Loucy (cell line): ENCODE data around the gene INO80D.
"Not testable (repeated sequence)": the region's sequence is repeated elsewhere in the genome, so short reads cannot be mapped to it uniquely, and the experiment has no call there.

Experiments used
- H2AFZ ChIP-seq: fragments of 200-600 bp; sonication (generic); 2 replicates; pipeline ENCODE4 v1.6.0; 2016; ENCODE audit warnings: antibody characterized with exemption, mild to moderate bottlenecking, low read length, moderate library complexity
- H3F3A ChIP-seq: fragments of 200-600 bp; 2 replicates; pipeline ENCODE4 v1.6.0; 2016; ENCODE audit warnings: antibody characterized with exemption, low read depth, mild to moderate bottlenecking
- H3K27me3 ChIP-seq: fragments of 200-600 bp; sonication (generic); 2 replicates; pipeline ENCODE4 v1.6.1; 2014; ENCODE audit warnings: low read length, mild to moderate bottlenecking; ENCODE audit not compliant: insufficient read depth, poor library complexity, severe bottlenecking
- H3K36me3 ChIP-seq: fragments of 200-600 bp; sonication (generic); 2 replicates; pipeline ENCODE4 v1.6.1; 2016; ENCODE audit warnings: low read length; ENCODE audit not compliant: insufficient read depth
- H3K4me1 ChIP-seq: fragments of 200-600 bp; sonication (generic); 2 replicates; pipeline ENCODE4 v1.5.1; 2014; ENCODE audit warnings: low read length, mild to moderate bottlenecking; ENCODE audit not compliant: insufficient read depth, poor library complexity, severe bottlenecking
- H3K4me2 ChIP-seq: fragments of 200-600 bp; sonication (generic); 2 replicates; pipeline ENCODE4 v1.6.0; 2014; ENCODE audit warnings: antibody characterized with exemption, low read length, low read depth, mild to moderate bottlenecking; ENCODE audit not compliant: poor library complexity, severe bottlenecking
- H3K4me3 ChIP-seq: fragments of 200-600 bp; sonication (generic); 2 replicates; pipeline ENCODE4 v1.5.1; 2014; ENCODE audit warnings: low read length, mild to moderate bottlenecking, mixed read lengths; ENCODE audit not compliant: poor library complexity, severe bottlenecking
- H3K79me2 ChIP-seq: fragments of 200-600 bp; sonication (generic); 2 replicates; pipeline ENCODE4 v1.6.1; 2014; ENCODE audit warnings: low read length; ENCODE audit not compliant: insufficient read depth
- H3K9ac ChIP-seq: fragments of 200-600 bp; sonication (generic); 2 replicates; pipeline ENCODE4 v1.6.0; 2014; ENCODE audit warnings: mild to moderate bottlenecking, low read depth, low read length, moderate library complexity; ENCODE audit not compliant: poor library complexity, severe bottlenecking
- H3K9me2 ChIP-seq: fragments of 200-600 bp; sonication (generic); replicated peaks from 2 replicates; pipeline ENCODE4 v1.6.1; 2016; ENCODE audit warnings: low read depth, low read length, mixed read lengths
- H3K9me3 ChIP-seq: fragments of 200-600 bp; sonication (generic); 2 replicates; pipeline ENCODE4 v1.6.1; 2014; ENCODE audit warnings: mild to moderate bottlenecking, antibody characterized with exemption, low read length, low read depth; ENCODE audit not compliant: insufficient read depth
- H4K20me1 ChIP-seq: fragments of 200-600 bp; sonication (generic); 2 replicates; pipeline ENCODE4 v1.6.0; 2014; ENCODE audit warnings: antibody characterized with exemption, low read length, mild to moderate bottlenecking; ENCODE audit not compliant: insufficient read depth, poor library complexity, severe bottlenecking
- EZH2phosphoT487 ChIP-seq: fragments of 200-600 bp; IDR thresholded peaks from 2 replicates; pipeline ENCODE4 v1.6.1; 2018; ENCODE audit warnings: antibody characterized with exemption, mild to moderate bottlenecking, moderate library complexity, borderline replicate concordance
- TF ChIP-seq, protein P1 (sequence below): fragments of 200-600 bp; sonication (generic); conservative IDR thresholded peaks from 2 replicates; pipeline ENCODE4 v1.5.1; 2014; ENCODE audit warnings: mild to moderate bottlenecking, antibody characterized with exemption, low read length

INO80D gene

DNA sequence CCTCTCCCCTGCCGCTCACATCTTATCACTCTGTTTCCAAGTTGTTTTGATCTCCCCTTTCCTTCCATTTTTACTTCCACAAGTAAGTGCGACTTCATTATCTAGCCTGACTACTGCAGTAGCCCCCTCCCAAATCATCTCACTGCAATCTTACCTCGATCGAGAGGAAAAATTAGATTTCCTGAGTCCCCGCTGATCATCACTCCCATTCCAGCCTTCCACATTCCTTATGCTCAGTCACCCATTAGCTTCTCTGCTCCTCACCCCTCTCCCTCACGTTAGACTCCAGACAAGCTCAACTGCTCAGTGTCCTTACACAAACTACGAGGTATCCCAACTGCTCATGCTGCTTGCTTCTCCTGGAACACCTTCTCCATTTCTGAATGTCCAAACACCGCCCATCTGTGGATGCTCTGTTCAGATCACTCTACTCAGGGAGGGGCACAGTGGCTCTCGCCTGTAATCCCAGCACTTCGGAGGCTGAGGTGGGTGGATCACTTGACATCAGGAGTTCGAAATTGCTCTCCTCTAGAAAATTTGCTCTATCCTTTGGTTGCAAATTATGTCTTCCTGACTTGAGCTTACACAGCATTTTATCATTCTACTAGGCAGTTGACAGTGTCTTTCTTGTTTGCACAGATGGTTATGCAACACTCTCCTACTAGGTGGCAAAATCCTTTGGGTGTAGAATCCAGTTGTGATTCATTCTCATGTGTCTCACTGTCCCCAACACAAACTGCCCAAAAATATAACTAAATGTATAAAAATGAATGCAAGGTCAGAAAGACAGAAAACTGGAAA lies 96.5 kb downstream of the INO80D start:
- no peaks in the 10 kb centered on the region for H3K79me2 ChIP-seq
- H3K4me3 ChIP-seq: no peak overlapping the region
- no peaks in the 10 kb centered on the region for H3K27me3 ChIP-seq
- H3K9ac ChIP-seq: no peak overlapping the region
- no peaks in the 10 kb centered on the region for H3K4me1 ChIP-seq
- no peaks in the 10 kb centered on the region for H3F3A ChIP-seq
- peaks cover 29% of the 10 kb centered on the region; the same call in 1 of the 2 replicates for H3K36me3 ChIP-seq
- H2AFZ ChIP-seq: no peak overlapping the region
- no peaks in the 10 kb centered on the region for H3K9me3 ChIP-seq
- H3K9me2 ChIP-seq: no peaks in the 10 kb centered on the region
- no peak overlapping the region for H3K4me2 ChIP-seq
- TF ChIP-seq EZH2phosphoT487: no peak
- TF ChIP-seq, protein P1, sequence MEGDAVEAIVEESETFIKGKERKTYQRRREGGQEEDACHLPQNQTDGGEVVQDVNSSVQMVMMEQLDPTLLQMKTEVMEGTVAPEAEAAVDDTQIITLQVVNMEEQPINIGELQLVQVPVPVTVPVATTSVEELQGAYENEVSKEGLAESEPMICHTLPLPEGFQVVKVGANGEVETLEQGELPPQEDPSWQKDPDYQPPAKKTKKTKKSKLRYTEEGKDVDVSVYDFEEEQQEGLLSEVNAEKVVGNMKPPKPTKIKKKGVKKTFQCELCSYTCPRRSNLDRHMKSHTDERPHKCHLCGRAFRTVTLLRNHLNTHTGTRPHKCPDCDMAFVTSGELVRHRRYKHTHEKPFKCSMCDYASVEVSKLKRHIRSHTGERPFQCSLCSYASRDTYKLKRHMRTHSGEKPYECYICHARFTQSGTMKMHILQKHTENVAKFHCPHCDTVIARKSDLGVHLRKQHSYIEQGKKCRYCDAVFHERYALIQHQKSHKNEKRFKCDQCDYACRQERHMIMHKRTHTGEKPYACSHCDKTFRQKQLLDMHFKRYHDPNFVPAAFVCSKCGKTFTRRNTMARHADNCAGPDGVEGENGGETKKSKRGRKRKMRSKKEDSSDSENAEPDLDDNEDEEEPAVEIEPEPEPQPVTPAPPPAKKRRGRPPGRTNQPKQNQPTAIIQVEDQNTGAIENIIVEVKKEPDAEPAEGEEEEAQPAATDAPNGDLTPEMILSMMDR: no peak
- no peaks in the 10 kb centered on the region for H4K20me1 ChIP-seq

DNA sequence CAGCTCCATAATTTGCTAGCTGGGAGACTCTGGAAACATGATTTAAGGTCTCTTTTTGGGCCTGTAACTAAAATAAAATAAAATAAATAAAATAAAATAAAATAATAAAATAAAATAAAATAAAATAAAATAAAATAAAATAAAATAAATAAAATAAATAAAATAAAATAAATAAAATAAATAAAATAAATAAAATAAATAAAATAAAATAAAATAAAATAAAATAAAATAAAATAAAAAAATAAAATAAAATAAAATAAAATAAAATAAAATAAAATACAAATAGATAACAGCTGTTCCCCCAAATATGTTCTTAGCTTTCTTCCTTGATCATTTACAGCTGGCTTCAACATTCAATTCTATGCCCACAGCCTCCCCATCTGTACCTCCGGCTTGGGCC lies 97.3 kb downstream of the INO80D start:
- not testable (repeated sequence) for H3K4me1 ChIP-seq, H2AFZ ChIP-seq, H3K9me3 ChIP-seq, H3K9ac ChIP-seq, H3K9me2 ChIP-seq, H4K20me1 ChIP-seq, H3K27me3 ChIP-seq, H3K79me2 ChIP-seq, H3K4me2 ChIP-seq, H3F3A ChIP-seq, H3K4me3 ChIP-seq
- H3K36me3 ChIP-seq: peaks cover 22% of the 10 kb centered on the region; the same call in 1 of the 2 replicates

DNA sequence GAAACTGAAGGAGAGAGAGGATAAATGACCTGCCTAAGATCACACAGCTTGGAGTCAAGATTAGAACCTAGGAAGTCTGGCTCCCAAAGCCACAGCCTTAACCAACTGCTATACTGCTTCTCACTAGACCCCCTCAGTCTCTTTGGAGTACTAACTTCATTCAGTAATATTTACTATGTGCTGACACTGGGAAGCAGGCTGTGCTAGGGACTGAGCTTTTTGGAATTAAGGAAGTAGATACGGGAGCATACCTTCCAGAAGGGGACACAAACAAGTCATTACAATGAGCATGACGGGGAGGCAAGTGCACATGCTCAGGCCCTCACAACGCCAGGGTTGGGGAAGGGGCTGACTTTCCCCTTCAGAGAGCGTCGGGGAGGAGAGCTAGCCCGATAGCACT lies 97.7 kb downstream of the INO80D start:
- H3K9ac ChIP-seq: no peak overlapping the region
- H3K27me3 ChIP-seq: no peaks in the 10 kb centered on the region
- TF ChIP-seq, protein P1: no peak
- no peak for TF ChIP-seq EZH2phosphoT487
- no peaks in the 10 kb centered on the region for H3K4me1 ChIP-seq
- H3K4me2 ChIP-seq: no peak overlapping the region
- no peaks in the 10 kb centered on the region for H3K9me3 ChIP-seq
- no peak overlapping the region for H2AFZ ChIP-seq
- no peaks in the 10 kb centered on the region for H4K20me1 ChIP-seq
- H3F3A ChIP-seq: no peaks in the 10 kb centered on the region
- H3K79me2 ChIP-seq: no peaks in the 10 kb centered on the region
- peaks cover 18% of the 10 kb centered on the region; the same call in 1 of the 2 replicates for H3K36me3 ChIP-seq
- H3K4me3 ChIP-seq: no peak overlapping the region
- H3K9me2 ChIP-seq: no peaks in the 10 kb centered on the region

DNA sequence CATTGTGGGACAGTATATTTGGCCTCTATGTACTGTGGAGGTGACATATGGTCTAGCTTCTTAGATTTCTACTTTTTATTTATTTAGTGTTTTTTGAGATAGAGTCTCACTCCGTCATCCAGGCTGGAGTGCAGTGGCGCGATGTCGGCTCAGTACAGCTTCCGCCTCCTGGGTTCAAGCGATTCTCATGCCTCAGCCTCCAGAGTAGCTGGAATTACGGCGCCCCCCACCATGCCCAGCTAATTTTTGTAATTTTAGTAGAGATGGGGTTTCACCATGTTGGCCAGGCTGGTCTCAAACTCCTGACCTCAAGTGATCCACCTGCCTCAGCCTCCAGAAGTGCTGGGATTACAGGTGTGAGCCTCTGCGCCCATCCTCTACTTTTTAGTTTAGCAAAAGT lies 99.6 kb downstream of the INO80D start:
- H3F3A ChIP-seq, H3K4me1 ChIP-seq, H3K36me3 ChIP-seq, H3K9me3 ChIP-seq, H3K79me2 ChIP-seq, H3K9ac ChIP-seq, H2AFZ ChIP-seq, H3K9me2 ChIP-seq, H4K20me1 ChIP-seq, H3K4me3 ChIP-seq, H3K4me2 ChIP-seq, H3K27me3 ChIP-seq: not testable (repeated sequence)
